ENCODE data around the gene MCC.

Gene MCC

GRCh38 chr5:113052041-113052795 is 436.0 kb downstream of the MCC start:
- no peak for DNase-seq (ENCODE audit: low spot score)

GRCh38 chr5:113050721-113051382 is 437.4 kb downstream of the MCC start:
- DNase-seq (ENCODE audit: low spot score) = no peak

- DNase-seq (ENCODE audit: low spot score) = no peak
Observed at GRCh38 chr5:113048931-113049330, 439.3 kb downstream of the MCC start.

- DNase-seq (ENCODE audit: low spot score) = no peak
Observed at GRCh38 chr5:113047733-113048652, 440.3 kb downstream of the MCC start.

- DNase-seq (ENCODE audit: low spot score) = no peak
Observed at GRCh38 chr5:113047234-113047633, 441.0 kb downstream of the MCC start.

- no peak for DNase-seq (ENCODE audit: low spot score)
Observed at GRCh38 chr5:113044776-113045465, 443.3 kb downstream of the MCC start.

GRCh38 chr5:113043491-113043931 is 444.7 kb downstream of the MCC start:
- DNase-seq (ENCODE audit: low spot score) = no peak

- no peak for DNase-seq (ENCODE audit: low spot score)
Observed at GRCh38 chr5:113042491-113043243, 445.6 kb downstream of the MCC start.

GRCh38 chr5:113040672-113041260 is 447.5 kb downstream of the MCC start:
- no peak for DNase-seq (ENCODE audit: low spot score)

GRCh38 chr5:113039934-113040285 is 448.3 kb downstream of the MCC start:
- DNase-seq (ENCODE audit: low spot score) = no peak

GRCh38 chr5:113039229-113039933 is 448.9 kb downstream of the MCC start:
- DNase-seq (ENCODE audit: low spot score) = no peak

- DNase-seq (ENCODE audit: low spot score) = no peak
Observed at GRCh38 chr5:113038714-113039113, 449.5 kb downstream of the MCC start.

GRCh38 chr5:113038136-113038535 is 450.1 kb downstream of the MCC start:
- DNase-seq (ENCODE audit: low spot score) = no peak

GRCh38 chr5:113036826-113037225 is 451.4 kb downstream of the MCC start:
- no peak for DNase-seq (ENCODE audit: low spot score)

GRCh38 chr5:113036321-113036720 is 451.9 kb downstream of the MCC start:
- no peak for DNase-seq (ENCODE audit: low spot score)

GRCh38 chr5:113035096-113035495 is 453.2 kb downstream of the MCC start:
- no peak for DNase-seq (ENCODE audit: low spot score)

GRCh38 chr5:113034182-113034773 is 454.0 kb downstream of the MCC start:
- no peak for DNase-seq (ENCODE audit: low spot score)

GRCh38 chr5:113031557-113031956 is 456.7 kb downstream of the MCC start:
- DNase-seq (ENCODE audit: low spot score) = no peak

- no peak for DNase-seq (ENCODE audit: low spot score)
Observed at GRCh38 chr5:113031104-113031503, 457.1 kb downstream of the MCC start.

GRCh38 chr5:113029614-113030013 is 458.6 kb downstream of the MCC start:
- no peak for DNase-seq (ENCODE audit: low spot score)
